PC-3 (cell line): Measurements from ENCODE around the gene ZNF296. TPM values are rescaled to one million over a fixed set of nuclear protein-coding genes. Genes with fewer than 3 reads are reported as not detected.

Experiments
- ATAC-seq: fragments of 200-7000 bp; cut with Tn5 transposase; 2 replicates; pipeline ENCODE4 v1.9.1; 2020; ENCODE audit warnings: mild to moderate bottlenecking, moderate library complexity
- BruUV-seq: library from RNA; stranded (reverse); fragments of 400-500 nt; replicated peaks from 2 replicates; lab custom pipeline; 2021; lab: Mats Ljungman, UMichigan
- CTCF ChIA-PET: fragments of 300-600 bp; sonication (Branson Sonifier 250); formaldehyde crosslinking; loops from one replicate; lab custom pipeline; 2022; ENCODE audit warnings: antibody characterized with exemption; lab: Charles Lee
- POLR2A ChIA-PET: fragments of 300-600 bp; sonication (Branson Sonifier 250); formaldehyde crosslinking; loops from one replicate; lab custom pipeline; 2022; ENCODE audit warnings: antibody characterized with exemption; ENCODE audit not compliant: unreplicated experiment; lab: Charles Lee
- DNase-seq: peaks from one replicate; pipeline ENCODE4 v3.0.0-alpha.2; 2015
- H2AFZ ChIP-seq: fragments of 300-600 bp; sonication (generic); 2 replicates; pipeline ENCODE4 v1.6.0; 2016; ENCODE audit warnings: antibody characterized with exemption, low read length
- H3F3A ChIP-seq: fragments of 300-600 bp; sonication (generic); one replicate; pipeline ENCODE4 v1.6.0; 2017; ENCODE audit warnings: antibody characterized with exemption, low read length, control low read depth, mild to moderate bottlenecking; ENCODE audit not compliant: unreplicated experiment
- H3K27ac ChIP-seq: fragments of 300-600 bp; sonication (generic); 2 replicates; pipeline ENCODE4 v1.5.1; 2016; ENCODE audit warnings: mild to moderate bottlenecking, low read length
- H3K27me3 ChIP-seq: fragments of 300-600 bp; sonication (generic); 2 replicates; pipeline ENCODE4 v1.6.1; 2016; ENCODE audit warnings: low read length, mixed read lengths
- H3K36me3 ChIP-seq: fragments of 300-600 bp; sonication (generic); 2 replicates; pipeline ENCODE4 v1.6.1; 2016; ENCODE audit warnings: low read depth, mixed run types, low read length, mixed read lengths
- H3K4me1 ChIP-seq: fragments of 300-600 bp; sonication (generic); 2 replicates; pipeline ENCODE4 v1.5.1; 2016; ENCODE audit warnings: low read length; ENCODE audit not compliant: insufficient read depth
- H3K4me2 ChIP-seq: fragments of 300-600 bp; sonication (generic); 2 replicates; pipeline ENCODE4 v1.6.0; 2016; ENCODE audit warnings: low read length
- H3K4me3 ChIP-seq: fragments of 300-600 bp; sonication (generic); 2 replicates; pipeline ENCODE4 v1.5.1; 2016; ENCODE audit warnings: mild to moderate bottlenecking, low read length, mixed read lengths
- H3K79me2 ChIP-seq: fragments of 300-600 bp; sonication (generic); 2 replicates; pipeline ENCODE4 v1.6.1; 2017; ENCODE audit warnings: low read length, mixed read lengths
- H3K9ac ChIP-seq: fragments of 300-600 bp; sonication (generic); 2 replicates; pipeline ENCODE4 v1.6.0; 2016; ENCODE audit warnings: mild to moderate bottlenecking, low read length
- H3K9me2 ChIP-seq: fragments of 300-600 bp; sonication (generic); replicated peaks from 2 replicates; pipeline ENCODE4 v1.6.1; 2016; ENCODE audit warnings: mixed run types, low read length, mixed read lengths
- H3K9me3 ChIP-seq: fragments of 300-600 bp; sonication (generic); 2 replicates; pipeline ENCODE4 v1.6.1; 2016; ENCODE audit warnings: low read length, mixed read lengths
- H4K20me1 ChIP-seq: fragments of 300-600 bp; sonication (generic); 2 replicates; pipeline ENCODE4 v1.6.1; 2016; ENCODE audit warnings: low read length, mixed read lengths
- CTCF ChIP-seq: fragments of 300-600 bp; sonication (generic); conservative IDR thresholded peaks from 2 replicates; pipeline ENCODE4 v1.5.1; 2017; ENCODE audit warnings: antibody characterized with exemption, low read depth, mild to moderate bottlenecking, low read length
- EZH2 ChIP-seq: fragments of 300-600 bp; sonication (generic); IDR thresholded peaks from one replicate; pipeline ENCODE4 v1.6.1; 2017; ENCODE audit warnings: antibody characterized with exemption, mild to moderate bottlenecking, low read length; ENCODE audit not compliant: unreplicated experiment
- EZH2phosphoT487 ChIP-seq: fragments of 300-600 bp; sonication (generic); IDR thresholded peaks from 2 replicates; pipeline ENCODE4 v1.6.1; 2018; ENCODE audit warnings: mild to moderate bottlenecking, antibody characterized with exemption, low read length, borderline replicate concordance
- intact Hi-C: fragments of 100-400 bp; cut with micrococcal nuclease; formaldehyde crosslinking; loops from 2 replicates; pipeline ENCODE4 v1.9.0; 2023
- total RNA-seq: library from RNA; depleted of rRNA; stranded (reverse); fragments of >200 nt; gene quantifications from 2 replicates; pipeline ENCODE4 v1.2.3, GENCODE V29; 2014

Gene ZNF296
- total RNA-seq, 1 experiment from 2014 or later, result 2.4 TPM

DNA sequence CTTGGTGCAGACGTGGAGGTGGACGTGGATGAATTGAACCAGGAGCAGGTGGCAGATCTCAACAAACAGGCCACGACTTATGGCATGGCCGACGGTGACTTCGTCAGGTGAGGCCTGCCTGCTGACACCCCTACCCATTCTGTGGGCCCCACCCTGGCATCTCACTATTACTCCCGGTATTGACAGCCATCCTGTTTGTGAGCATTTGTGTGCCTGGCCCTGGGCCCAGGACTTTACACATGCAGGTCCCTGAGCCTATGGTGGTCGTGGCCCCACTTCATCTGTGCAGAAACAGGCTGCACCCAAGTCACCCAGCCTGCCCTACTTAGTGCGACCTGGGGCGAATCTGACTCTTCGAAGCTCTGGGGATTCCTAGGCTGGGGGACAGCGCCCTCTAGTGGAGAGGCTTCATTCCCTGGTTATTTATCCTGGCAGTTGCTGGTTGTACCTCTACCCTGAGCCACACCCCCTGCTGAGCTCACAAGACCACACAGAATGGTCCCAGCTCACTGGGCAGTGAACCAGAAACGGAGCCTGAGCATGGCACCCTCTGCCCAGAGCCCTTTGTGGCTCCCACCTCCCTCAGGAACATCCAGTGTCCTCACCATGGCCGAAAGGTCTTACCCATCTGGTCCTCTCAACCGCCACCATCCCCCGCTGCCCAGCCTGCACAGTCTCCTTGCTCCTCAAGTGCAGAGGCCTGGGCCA lies 16.9 kb downstream of the ZNF296 start:
- no peak overlapping the region for H3K9ac ChIP-seq
- H3K79me2 ChIP-seq, result no peaks in the 10 kb centered on the region
- CTCF ChIA-PET, result interaction anchor here (0.5 to 0.7 kb wide), 7 partner anchors 20 to 419 kb away, joined by 3 to 9 read pairs (median 3); partner anchors contain the start of gene CLASRP
- no peak overlapping the region for H3K27ac ChIP-seq
- no peaks in the 10 kb centered on the region for H3K4me1 ChIP-seq
- no peaks in the 10 kb centered on the region for H3K9me3 ChIP-seq
- no TSS peak for BruUV-seq
- POLR2A ChIA-PET, result no interaction called here
- H3F3A ChIP-seq, result no peaks in the 10 kb centered on the region
- no peak overlapping the region for H2AFZ ChIP-seq
- peak; percentile 73 for DNase-seq
- H4K20me1 ChIP-seq, result no peaks in the 10 kb centered on the region
- no peak for TF ChIP-seq EZH2phosphoT487
- TF ChIP-seq CTCF, result peak; percentile 85
- intact Hi-C loops, result no loop called here
- no peaks in the 10 kb centered on the region for H3K27me3 ChIP-seq
- no peak overlapping the region for H3K4me3 ChIP-seq
- H3K9me2 ChIP-seq, result no peaks in the 10 kb centered on the region
- H3K36me3 ChIP-seq, result peaks cover 27% of the 10 kb centered on the region
- H3K4me2 ChIP-seq, result no peak overlapping the region
- ATAC-seq, result peak; percentile 89

GRCh38 chr19:45058622-45059159 lies 17.6 kb downstream of the ZNF296 start:
- Histone ChIP-seq H3F3A (no peaks in the 10 kb centered on the region), H3K79me2 (no peaks in the 10 kb centered on the region), H3K4me2 (no peak overlapping the region), H2AFZ (no peak overlapping the region), H3K9me3 (no peaks in the 10 kb centered on the region), H3K27ac (no peak overlapping the region), H3K9ac (no peak overlapping the region), H3K4me1 (no peaks in the 10 kb centered on the region), H3K9me2 (no peaks in the 10 kb centered on the region), H3K36me3 (peaks cover 31% of the 10 kb centered on the region), H3K27me3 (no peaks in the 10 kb centered on the region), H3K4me3 (no peak overlapping the region), H4K20me1 (no peaks in the 10 kb centered on the region)
- no TSS peak for BruUV-seq
- intact Hi-C loops, result no loop called here
- no peak for DNase-seq
- CTCF ChIA-PET, result interaction anchor here (0.5 kb wide), 1 partner anchor 22 kb away, joined by 7 read pairs; no protein-coding TSS in a partner anchor
- POLR2A ChIA-PET, result no interaction called here
- no peak for TF ChIP-seq CTCF
- no peak for TF ChIP-seq EZH2
- no peak for TF ChIP-seq EZH2phosphoT487
- no peak for ATAC-seq

DNA sequence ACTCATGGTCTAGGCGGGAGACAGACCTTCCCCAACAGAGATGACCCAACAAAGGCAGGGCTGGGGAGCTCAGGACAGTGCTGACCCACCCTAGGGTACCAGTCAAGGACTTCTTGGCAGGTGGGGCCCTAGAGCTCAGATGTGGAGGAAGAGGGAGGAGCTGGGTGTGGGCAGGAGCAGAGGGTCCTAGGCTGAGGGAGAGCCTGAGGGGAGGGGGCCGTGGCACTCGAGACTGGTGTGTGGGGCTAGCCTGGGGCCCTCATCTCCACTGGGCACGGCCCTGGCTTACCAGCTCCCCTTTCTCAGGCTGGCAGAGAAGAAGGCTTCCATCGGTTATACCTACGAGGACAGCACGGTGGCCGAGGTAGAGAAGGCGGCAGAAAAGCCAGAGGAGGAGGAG lies 18.8 kb downstream of the ZNF296 start:
- Histone ChIP-seq H3K4me3 (no peak overlapping the region), H4K20me1 (no peaks in the 10 kb centered on the region), H3K36me3 (peaks cover 32% of the 10 kb centered on the region), H3K9me2 (no peaks in the 10 kb centered on the region), H3K27ac (no peak overlapping the region), H3K9ac (no peak overlapping the region), H3F3A (no peaks in the 10 kb centered on the region), H3K4me2 (no peak overlapping the region), H3K79me2 (no peaks in the 10 kb centered on the region), H3K27me3 (no peaks in the 10 kb centered on the region), H3K9me3 (no peaks in the 10 kb centered on the region), H3K4me1 (no peaks in the 10 kb centered on the region), H2AFZ (no peak overlapping the region)
- ATAC-seq, result no peak
- ChIA-PET POLR2A (no interaction called here), CTCF (no interaction called here)
- BruUV-seq, result no TSS peak
- TF ChIP-seq EZH2phosphoT487 (no peak), EZH2 (no peak), CTCF (no peak)
- no peak for DNase-seq
- intact Hi-C loops, result no loop called here
